Upper lobe of left lung (tissue), 4 donors: ENCODE data around the gene ARFGAP1.

ENCODE experiments used
- CTCF ChIP-seq, 6 experiments: fragments of 450-650 bp in 4 of 6; fragments of 200-600 bp in 2 of 6; sonication (generic) in 2 of 6; IDR thresholded peaks; one replicate each; pipeline ENCODE4 v1.5.1; 2016 to 2019; ENCODE audit warnings: antibody characterized with exemption in 6 of 6
- EP300 ChIP-seq, 4 donors: sonication (generic); formaldehyde crosslinking; IDR thresholded peaks; one replicate each; pipeline ENCODE4 v1.5.1; 2017; ENCODE audit warnings: antibody characterized with exemption in 4 of 4, control low read depth in 2 of 4
- POLR2A ChIP-seq, 4 donors: fragments of 450-650 bp; IDR thresholded peaks; one replicate each; pipeline ENCODE4 v1.5.1; 2016 to 2017; ENCODE audit warnings: antibody characterized with exemption in 4 of 4, mild to moderate bottlenecking in 2 of 4
- POLR2AphosphoS5 ChIP-seq, 2 donors: sonication (generic); formaldehyde crosslinking; IDR thresholded peaks; one replicate each; pipeline ENCODE4 v1.5.1; 2017; ENCODE audit warnings: antibody characterized with exemption in 2 of 2

GRCh38 chr20:63325021-63325471 is 52.4 kb downstream of the ARFGAP1 start:
- no peak for TF ChIP-seq CTCF (IDR thresholded peaks at IDR 0.05)
- no peak for TF ChIP-seq POLR2A (IDR thresholded peaks at IDR 0.05)
- TF ChIP-seq POLR2AphosphoS5 (IDR thresholded peaks at IDR 0.05) = no peak
- TF ChIP-seq EP300 (IDR thresholded peaks at IDR 0.05) = no peak
